Measurements from ENCODE around the gene GLI1. TPM values are rescaled to one million over a fixed set of nuclear protein-coding genes. Genes with fewer than 3 reads are reported as not detected.
A peak's percentile ranks its signal among the peaks of the same experiment; 100 is the strongest.
"Not testable (repeated sequence)": the region's sequence is repeated elsewhere in the genome, so short reads cannot be mapped to it uniquely, and the experiment has no call there.

The GLI1 gene
- total RNA-seq, 2 donors from 2014 or later = 1.7 to 11.5 TPM

DNA sequence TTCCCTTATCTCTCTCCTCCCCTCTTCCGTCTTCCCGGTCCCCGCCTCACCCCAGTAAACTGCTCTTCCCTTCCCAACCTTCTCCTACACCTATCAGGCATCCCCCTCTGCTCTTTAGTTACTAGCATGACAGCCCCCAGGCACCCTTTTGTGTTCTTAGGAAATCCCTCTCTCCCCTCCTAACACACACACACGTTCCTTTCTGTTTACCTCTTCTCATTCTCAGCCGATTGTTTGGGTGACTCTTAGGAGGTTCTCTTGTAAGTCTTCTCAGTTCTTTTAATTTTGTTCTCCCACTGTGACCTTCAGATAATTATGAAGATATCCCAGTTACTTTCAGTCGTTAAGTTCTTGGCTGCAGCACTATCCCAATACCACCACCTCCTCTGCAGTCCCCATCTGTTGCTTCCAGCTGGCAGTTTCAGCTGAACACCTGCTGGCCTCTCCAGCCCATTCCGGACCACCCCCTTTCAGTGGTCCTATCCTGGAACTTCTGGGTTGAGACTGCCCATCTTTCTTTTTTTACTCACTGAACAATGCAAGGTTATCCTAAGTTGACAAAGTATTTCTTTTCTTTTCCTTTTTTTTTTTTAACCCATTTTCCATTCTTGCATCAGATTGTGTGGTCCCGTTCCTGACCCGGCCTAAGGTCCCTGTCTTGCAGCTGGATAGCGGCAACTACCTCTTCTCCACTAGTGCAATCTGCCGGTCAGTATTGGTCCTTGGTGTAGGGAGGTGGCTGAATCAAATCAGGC, 29.0 kb downstream of the GLI1 start:
- 30% methylated on average over 11 of the region's 11 CpGs for WGBS
- Histone ChIP-seq H3K4me1 (replicated peaks) (peaks cover 10% of the 10 kb centered on the region), H3K27me3 (replicated peaks; ENCODE audit: insufficient read depth) (no peaks in the 10 kb centered on the region), H3K36me3 (peaks cover 0 to 3% of the 10 kb centered on the region in 2 donors), H3K9me3 (no peaks in the 10 kb centered on the region), H3K4me3 (peak overlapping the region; percentile 62 to 75), H3K27ac (peak overlapping the region; percentile 61 to 87)
- intact Hi-C loops (cut with DNase I) = no loop called here
- TF ChIP-seq, protein P1, sequence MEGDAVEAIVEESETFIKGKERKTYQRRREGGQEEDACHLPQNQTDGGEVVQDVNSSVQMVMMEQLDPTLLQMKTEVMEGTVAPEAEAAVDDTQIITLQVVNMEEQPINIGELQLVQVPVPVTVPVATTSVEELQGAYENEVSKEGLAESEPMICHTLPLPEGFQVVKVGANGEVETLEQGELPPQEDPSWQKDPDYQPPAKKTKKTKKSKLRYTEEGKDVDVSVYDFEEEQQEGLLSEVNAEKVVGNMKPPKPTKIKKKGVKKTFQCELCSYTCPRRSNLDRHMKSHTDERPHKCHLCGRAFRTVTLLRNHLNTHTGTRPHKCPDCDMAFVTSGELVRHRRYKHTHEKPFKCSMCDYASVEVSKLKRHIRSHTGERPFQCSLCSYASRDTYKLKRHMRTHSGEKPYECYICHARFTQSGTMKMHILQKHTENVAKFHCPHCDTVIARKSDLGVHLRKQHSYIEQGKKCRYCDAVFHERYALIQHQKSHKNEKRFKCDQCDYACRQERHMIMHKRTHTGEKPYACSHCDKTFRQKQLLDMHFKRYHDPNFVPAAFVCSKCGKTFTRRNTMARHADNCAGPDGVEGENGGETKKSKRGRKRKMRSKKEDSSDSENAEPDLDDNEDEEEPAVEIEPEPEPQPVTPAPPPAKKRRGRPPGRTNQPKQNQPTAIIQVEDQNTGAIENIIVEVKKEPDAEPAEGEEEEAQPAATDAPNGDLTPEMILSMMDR (IDR thresholded peaks at IDR 0.05) = no peak
- TF ChIP-seq POLR2AphosphoS5 (IDR thresholded peaks at IDR 0.05) (no peak), POLR2A (IDR thresholded peaks at IDR 0.05) (no peak)
- no peak for DNase-seq (ENCODE audit: low spot score)

DNA sequence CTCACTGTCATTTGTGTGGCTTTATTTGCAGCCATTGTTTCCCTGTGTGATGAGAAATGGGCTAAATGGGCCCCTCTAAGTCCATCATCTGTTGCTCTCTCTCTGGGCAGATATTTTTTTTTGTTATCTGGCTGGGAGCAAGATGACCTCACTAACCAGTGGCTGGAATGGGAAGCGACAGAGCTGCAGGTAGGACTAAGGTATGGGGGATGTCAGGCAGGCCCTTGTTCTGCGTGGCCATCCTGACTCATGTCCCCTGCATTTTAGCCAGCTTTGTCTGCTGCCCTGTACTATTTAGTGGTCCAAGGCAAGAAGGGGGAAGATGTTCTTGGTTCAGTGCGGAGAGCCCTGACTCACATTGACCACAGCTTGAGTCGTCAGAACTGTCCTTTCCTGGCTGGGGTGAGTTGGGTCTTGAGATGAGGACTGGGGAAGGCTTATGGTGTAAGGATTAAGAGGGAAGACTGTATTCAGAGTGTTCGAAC, 29.6 kb downstream of the GLI1 start:
- TF ChIP-seq POLR2AphosphoS5 (IDR thresholded peaks at IDR 0.05) (no peak), POLR2A (IDR thresholded peaks at IDR 0.05) (no peak)
- TF ChIP-seq, protein P1 (IDR thresholded peaks at IDR 0.05) = no peak
- Histone ChIP-seq H3K27ac (peak overlapping the region; percentile 61 to 87), H3K27me3 (replicated peaks; ENCODE audit: insufficient read depth) (no peaks in the 10 kb centered on the region), H3K36me3 (peaks cover 0 to 3% of the 10 kb centered on the region in 2 donors), H3K4me1 (replicated peaks) (peaks cover 10% of the 10 kb centered on the region), H3K9me3 (no peaks in the 10 kb centered on the region), H3K4me3 (no peak overlapping the region)
- 91% methylated on average over 5 of the region's 5 CpGs for WGBS
- intact Hi-C loops (cut with DNase I) = no loop called here
- no peak for DNase-seq (ENCODE audit: low spot score)

DNA sequence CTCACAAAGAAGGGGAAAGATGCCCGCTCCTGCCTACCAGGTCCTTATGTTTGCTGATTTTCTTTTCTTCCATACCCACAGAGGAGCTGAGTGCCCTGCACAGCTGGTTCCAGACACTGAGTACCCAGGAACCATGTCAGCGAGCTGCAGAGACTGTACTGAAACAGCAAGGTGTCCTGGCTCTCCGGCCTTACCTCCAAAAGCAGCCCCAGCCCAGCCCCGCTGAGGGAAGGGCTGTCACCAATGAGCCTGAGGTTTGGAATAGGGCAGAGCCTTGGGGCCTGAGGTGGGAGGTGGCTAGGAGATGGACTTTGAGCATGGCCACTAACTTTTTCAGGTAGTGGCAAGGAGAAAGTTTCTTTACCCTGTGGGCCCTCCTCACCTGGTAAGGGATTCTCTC, 30.5 kb downstream of the GLI1 start:
- H3K4me3 ChIP-seq = no peak overlapping the region
- peak overlapping the region; percentile 75 to 87 for H3K27ac ChIP-seq
- DNase-seq (ENCODE audit: low spot score) = no peak
- no peaks in the 10 kb centered on the region for H3K9me3 ChIP-seq
- intact Hi-C loops (cut with DNase I) = no loop called here
- peaks cover 0 to 3% of the 10 kb centered on the region in 2 donors for H3K36me3 ChIP-seq
- TF ChIP-seq POLR2A (IDR thresholded peaks at IDR 0.05) = no peak
- TF ChIP-seq, protein P1 (IDR thresholded peaks at IDR 0.05) = no peak
- TF ChIP-seq POLR2AphosphoS5 (IDR thresholded peaks at IDR 0.05) = no peak
- peaks cover 10% of the 10 kb centered on the region for H3K4me1 ChIP-seq (replicated peaks)
- no peaks in the 10 kb centered on the region for H3K27me3 ChIP-seq (replicated peaks; ENCODE audit: insufficient read depth)
- WGBS = 97% methylated on average over 4 of the region's 4 CpGs

DNA sequence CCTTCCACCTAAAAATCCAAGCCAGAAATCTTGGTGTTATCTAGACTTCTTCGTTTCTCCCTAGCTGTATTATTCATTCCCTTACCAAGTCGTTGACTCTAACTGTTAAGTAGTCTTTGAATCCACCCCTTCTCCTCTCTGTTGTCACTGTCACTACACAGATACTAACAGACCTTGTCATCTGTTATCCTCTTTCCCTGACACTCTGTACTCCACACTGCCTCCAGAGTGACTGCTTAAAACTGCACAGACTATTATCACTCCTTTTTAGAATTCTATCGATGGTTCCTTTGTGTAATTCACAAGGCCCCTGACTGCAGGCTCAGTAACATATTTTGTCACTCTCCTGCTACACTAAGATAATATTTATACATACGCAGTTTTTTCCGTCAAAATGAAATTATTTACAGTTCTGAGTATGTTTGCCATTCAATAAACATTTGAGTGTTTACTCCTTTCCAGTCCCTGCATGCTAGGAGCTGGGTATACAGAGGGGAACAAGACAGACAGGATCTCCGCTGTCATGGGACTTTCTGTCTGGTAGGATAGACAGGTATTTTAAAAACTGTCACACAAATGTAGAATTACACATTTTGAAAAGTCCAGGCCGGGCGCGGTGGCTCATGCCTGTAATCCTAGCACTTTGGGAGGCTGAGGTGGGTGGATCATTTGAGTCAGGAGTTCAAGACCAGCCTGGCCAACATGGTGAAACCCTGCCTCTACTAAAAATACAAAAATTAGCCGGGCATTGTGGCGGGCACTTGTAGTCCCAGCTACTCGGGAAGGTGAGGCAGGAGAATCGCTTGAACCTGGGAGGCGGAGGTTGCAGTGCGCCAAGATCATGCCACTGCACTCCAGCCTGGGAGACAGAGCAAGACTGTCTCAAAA, 32.1 kb downstream of the GLI1 start:
- no peak overlapping the region for H3K4me3 ChIP-seq
- intact Hi-C loops (cut with DNase I) = no loop called here
- peaks cover 10% of the 10 kb centered on the region for H3K4me1 ChIP-seq (replicated peaks)
- no peaks in the 10 kb centered on the region for H3K27me3 ChIP-seq (replicated peaks; ENCODE audit: insufficient read depth)
- peaks cover 0 to 3% of the 10 kb centered on the region in 2 donors for H3K36me3 ChIP-seq
- peak overlapping the region; percentile 75 to 87 for H3K27ac ChIP-seq
- 83% methylated on average over 15 of the region's 15 CpGs for WGBS
- TF ChIP-seq POLR2A (IDR thresholded peaks at IDR 0.05) (no peak), POLR2AphosphoS5 (IDR thresholded peaks at IDR 0.05) (peak; percentile 84)
- TF ChIP-seq, protein P1 (IDR thresholded peaks at IDR 0.05) = no peak
- no peaks in the 10 kb centered on the region for H3K9me3 ChIP-seq
- peak; percentile 63 for DNase-seq (ENCODE audit: low spot score)

DNA sequence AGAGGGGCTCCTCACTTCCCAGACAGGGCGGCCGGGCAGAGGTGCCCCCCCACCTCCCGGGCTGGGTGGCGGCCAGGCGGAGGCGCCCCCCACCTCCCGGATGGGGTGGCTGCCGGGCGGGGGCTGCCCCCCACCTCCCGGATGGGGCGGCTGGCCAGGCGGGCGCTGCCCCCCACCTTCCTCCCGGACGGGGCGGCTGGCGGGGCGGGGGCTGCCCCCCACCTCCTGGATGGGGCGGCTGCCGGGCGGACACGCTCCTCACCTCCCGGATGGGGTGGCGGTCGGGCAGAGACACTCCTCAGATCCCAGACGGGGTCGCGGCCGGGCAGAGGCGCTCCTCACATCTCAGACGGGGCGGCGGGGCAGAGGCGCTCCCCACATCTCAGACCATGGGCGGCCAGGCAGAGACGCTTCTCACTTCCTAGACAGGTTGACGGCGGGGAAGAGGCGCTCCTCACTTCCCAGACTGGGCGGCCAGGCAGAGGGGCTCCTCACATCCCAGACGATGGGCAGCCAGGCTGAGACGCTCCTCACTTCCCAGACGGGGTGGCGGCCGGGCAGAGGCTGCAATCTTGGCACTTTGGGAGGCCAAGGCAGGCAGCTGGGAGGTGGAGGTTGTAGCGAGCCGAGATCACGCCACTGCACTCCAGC, 35.6 kb downstream of the GLI1 start:
- H3K36me3 ChIP-seq; H3K4me1 ChIP-seq (replicated peaks); H3K4me3 ChIP-seq; intact Hi-C loops (cut with DNase I); H3K9me3 ChIP-seq; DNase-seq (ENCODE audit: low spot score); H3K27me3 ChIP-seq (replicated peaks; ENCODE audit: insufficient read depth); H3K27ac ChIP-seq: not testable (repeated sequence)
- 92% methylated on average over 19 of the region's 48 CpGs for WGBS

Measured in prostate gland (tissue), 2 donors.